HL-60 (cell line): Measurements from ENCODE around the gene ATF6B.

Experiments used
- DNase-seq, 2 experiments: peaks; one replicate each; pipeline ENCODE4 v3.0.0-alpha.2; 2010 to 2020; ENCODE audit warnings: low read depth in 1 of 2, low spot score in 1 of 2
- H3K27ac ChIP-seq: fragments of 250-450 bp; sonication (Bioruptor Pico); replicated peaks from 2 replicates; pipeline ENCODE4 v1.5.1; 2020; ENCODE audit warnings: mild to moderate bottlenecking, moderate library complexity
- H3K27me3 ChIP-seq: fragments of 250-450 bp; sonication (Bioruptor Pico); 2 replicates; pipeline ENCODE4 v1.5.1; 2021; ENCODE audit warnings: mild to moderate bottlenecking, moderate library complexity; ENCODE audit not compliant: insufficient read depth, poor library complexity, severe bottlenecking
- H3K4me3 ChIP-seq: replicated peaks from 2 replicates; pipeline ENCODE4 v1.5.1; 2011; ENCODE audit warnings: mild to moderate bottlenecking, control low read depth, low read length; ENCODE audit not compliant: insufficient read depth
- GABPA ChIP-seq: IDR thresholded peaks from 2 replicates; pipeline ENCODE4 v1.6.1; 2012; ENCODE audit warnings: low read depth
- POLR2AphosphoS5 ChIP-seq: IDR thresholded peaks from 2 replicates; pipeline ENCODE4 v1.6.1; 2012; ENCODE audit warnings: low read depth
- SPI1 ChIP-seq: IDR thresholded peaks from 2 replicates; pipeline ENCODE4 v1.6.1; 2012; ENCODE audit warnings: low read depth, mild to moderate bottlenecking, borderline replicate concordance
- TF ChIP-seq, protein P1 (sequence below): IDR thresholded peaks from one replicate; pipeline ENCODE4 v1.5.1; 2011; ENCODE audit warnings: low read length, control low read depth, inconsistent platforms; ENCODE audit not compliant: insufficient read depth
- TF ChIP-seq, protein P2 (sequence below): IDR thresholded peaks from 2 replicates; pipeline ENCODE4 v1.6.1; 2012; ENCODE audit warnings: low read depth; ENCODE audit not compliant: insufficient replicate concordance

ATF6B gene

DNA sequence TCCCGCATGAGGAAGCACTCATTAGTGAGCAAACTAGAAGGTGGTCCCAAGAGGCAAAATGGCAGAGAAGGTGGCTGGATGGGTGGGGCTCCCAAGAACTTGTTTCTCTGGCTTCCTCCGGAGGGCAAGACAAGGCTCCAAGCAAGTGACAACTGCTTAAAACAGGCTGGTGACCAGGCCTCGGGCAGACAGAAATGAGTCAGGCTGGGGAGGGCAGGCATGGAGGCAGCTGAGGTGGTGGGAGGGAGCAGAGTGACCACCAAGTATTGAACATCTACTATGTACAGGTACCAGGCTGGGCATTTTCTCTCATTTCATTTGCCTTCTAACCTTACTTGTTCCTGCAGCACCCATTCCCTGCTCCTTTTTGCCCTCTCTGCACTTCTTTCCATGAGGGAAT is 52.3 kb downstream of the ATF6B start:
- no peak for DNase-seq
- H3K4me3 ChIP-seq = no peak overlapping the region
- no peak overlapping the region for H3K27ac ChIP-seq
- H3K27me3 ChIP-seq = peaks cover 2% of the 10 kb centered on the region
- TF ChIP-seq SPI1 = no peak
- TF ChIP-seq POLR2AphosphoS5 = no peak
- TF ChIP-seq, protein P1, sequence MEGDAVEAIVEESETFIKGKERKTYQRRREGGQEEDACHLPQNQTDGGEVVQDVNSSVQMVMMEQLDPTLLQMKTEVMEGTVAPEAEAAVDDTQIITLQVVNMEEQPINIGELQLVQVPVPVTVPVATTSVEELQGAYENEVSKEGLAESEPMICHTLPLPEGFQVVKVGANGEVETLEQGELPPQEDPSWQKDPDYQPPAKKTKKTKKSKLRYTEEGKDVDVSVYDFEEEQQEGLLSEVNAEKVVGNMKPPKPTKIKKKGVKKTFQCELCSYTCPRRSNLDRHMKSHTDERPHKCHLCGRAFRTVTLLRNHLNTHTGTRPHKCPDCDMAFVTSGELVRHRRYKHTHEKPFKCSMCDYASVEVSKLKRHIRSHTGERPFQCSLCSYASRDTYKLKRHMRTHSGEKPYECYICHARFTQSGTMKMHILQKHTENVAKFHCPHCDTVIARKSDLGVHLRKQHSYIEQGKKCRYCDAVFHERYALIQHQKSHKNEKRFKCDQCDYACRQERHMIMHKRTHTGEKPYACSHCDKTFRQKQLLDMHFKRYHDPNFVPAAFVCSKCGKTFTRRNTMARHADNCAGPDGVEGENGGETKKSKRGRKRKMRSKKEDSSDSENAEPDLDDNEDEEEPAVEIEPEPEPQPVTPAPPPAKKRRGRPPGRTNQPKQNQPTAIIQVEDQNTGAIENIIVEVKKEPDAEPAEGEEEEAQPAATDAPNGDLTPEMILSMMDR = no peak
- TF ChIP-seq, protein P2, sequence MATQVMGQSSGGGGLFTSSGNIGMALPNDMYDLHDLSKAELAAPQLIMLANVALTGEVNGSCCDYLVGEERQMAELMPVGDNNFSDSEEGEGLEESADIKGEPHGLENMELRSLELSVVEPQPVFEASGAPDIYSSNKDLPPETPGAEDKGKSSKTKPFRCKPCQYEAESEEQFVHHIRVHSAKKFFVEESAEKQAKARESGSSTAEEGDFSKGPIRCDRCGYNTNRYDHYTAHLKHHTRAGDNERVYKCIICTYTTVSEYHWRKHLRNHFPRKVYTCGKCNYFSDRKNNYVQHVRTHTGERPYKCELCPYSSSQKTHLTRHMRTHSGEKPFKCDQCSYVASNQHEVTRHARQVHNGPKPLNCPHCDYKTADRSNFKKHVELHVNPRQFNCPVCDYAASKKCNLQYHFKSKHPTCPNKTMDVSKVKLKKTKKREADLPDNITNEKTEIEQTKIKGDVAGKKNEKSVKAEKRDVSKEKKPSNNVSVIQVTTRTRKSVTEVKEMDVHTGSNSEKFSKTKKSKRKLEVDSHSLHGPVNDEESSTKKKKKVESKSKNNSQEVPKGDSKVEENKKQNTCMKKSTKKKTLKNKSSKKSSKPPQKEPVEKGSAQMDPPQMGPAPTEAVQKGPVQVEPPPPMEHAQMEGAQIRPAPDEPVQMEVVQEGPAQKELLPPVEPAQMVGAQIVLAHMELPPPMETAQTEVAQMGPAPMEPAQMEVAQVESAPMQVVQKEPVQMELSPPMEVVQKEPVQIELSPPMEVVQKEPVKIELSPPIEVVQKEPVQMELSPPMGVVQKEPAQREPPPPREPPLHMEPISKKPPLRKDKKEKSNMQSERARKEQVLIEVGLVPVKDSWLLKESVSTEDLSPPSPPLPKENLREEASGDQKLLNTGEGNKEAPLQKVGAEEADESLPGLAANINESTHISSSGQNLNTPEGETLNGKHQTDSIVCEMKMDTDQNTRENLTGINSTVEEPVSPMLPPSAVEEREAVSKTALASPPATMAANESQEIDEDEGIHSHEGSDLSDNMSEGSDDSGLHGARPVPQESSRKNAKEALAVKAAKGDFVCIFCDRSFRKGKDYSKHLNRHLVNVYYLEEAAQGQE = no peak
- no peak for TF ChIP-seq GABPA

DNA sequence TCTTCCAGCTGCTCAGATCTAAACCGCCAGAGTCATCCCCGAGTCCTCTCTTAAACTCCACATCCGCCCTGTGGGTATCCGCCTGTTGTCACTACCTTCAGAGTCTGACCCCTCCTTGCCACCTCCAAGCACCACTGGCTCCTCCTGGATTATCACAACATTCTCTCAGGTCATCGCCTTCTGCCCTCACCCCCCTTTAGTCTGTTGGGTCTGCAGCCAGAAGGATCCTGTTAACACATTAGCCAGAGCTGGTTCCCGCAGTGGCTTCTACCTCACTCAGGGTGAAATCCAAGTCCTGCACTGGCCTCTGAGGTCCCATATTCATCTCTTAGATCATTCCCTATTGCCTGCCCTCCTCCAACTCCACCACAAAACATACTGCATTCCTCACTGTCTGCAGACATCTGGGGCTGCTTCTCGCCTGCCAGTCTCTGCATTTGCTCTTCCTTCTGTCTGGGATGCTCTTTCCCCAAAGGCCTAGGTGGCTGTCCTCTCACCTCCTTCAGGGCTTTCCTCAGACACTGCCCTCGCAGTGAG is 53.0 kb downstream of the ATF6B start:
- no peak for DNase-seq
- Histone ChIP-seq H3K27me3 (no peaks in the 10 kb centered on the region), H3K27ac (no peak overlapping the region), H3K4me3 (no peak overlapping the region)
- TF ChIP-seq, protein P1 = no peak
- no peak for TF ChIP-seq POLR2AphosphoS5
- TF ChIP-seq GABPA = no peak
- TF ChIP-seq, protein P2 = no peak
- TF ChIP-seq SPI1 = no peak

DNA sequence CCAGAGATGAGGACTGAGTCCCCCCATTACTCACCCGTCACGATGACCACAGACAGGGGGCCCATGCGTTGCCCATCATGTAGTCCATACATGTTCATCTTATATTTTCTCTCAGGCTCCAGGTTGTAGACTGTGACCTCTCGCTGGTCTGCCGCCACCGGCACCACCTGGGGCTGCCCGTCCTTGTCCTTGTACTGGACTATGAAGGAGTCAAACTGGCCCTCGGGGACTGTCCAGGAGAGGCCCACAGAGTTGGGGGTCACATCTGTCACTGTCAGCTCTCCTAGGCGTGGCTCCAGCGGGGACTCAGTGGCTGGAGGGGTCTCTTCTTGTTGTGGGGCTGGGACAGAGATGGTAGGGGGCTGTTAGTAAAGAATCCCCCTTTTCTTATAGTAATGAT is 54.4 kb downstream of the ATF6B start:
- DNase-seq = no peak
- Histone ChIP-seq H3K4me3 (no peak overlapping the region), H3K27me3 (no peaks in the 10 kb centered on the region), H3K27ac (no peak overlapping the region)
- TF ChIP-seq GABPA (no peak), POLR2AphosphoS5 (no peak), SPI1 (no peak)
- TF ChIP-seq, protein P1 = no peak
- TF ChIP-seq, protein P2 = no peak
